Measurements from ENCODE around the gene FCGBP.

Gene FCGBP

GRCh38 chr19:39943586-39943985 is 9.2 kb upstream of the FCGBP start:
- no peak for FAIRE-seq

- no peak for FAIRE-seq
Observed at GRCh38 chr19:39942366-39942730, 7.9 kb upstream of the FCGBP start.

GRCh38 chr19:39941615-39942365 is 7.4 kb upstream of the FCGBP start:
- FAIRE-seq = no peak

- no peak for FAIRE-seq
Observed at GRCh38 chr19:39941151-39941550, 6.7 kb upstream of the FCGBP start.

GRCh38 chr19:39940221-39940833 is 5.9 kb upstream of the FCGBP start:
- FAIRE-seq = no peak

GRCh38 chr19:39939556-39939955 is 5.1 kb upstream of the FCGBP start:
- no peak for FAIRE-seq

- no peak for FAIRE-seq
Observed at GRCh38 chr19:39937787-39938186, 3.4 kb upstream of the FCGBP start.

GRCh38 chr19:39937094-39937720 is 2.8 kb upstream of the FCGBP start:
- no peak for FAIRE-seq

- FAIRE-seq = no peak
Observed at GRCh38 chr19:39936622-39937021, 2.2 kb upstream of the FCGBP start.

GRCh38 chr19:39936020-39936419 is 1.6 kb upstream of the FCGBP start:
- FAIRE-seq = no peak

- no peak for FAIRE-seq
Observed at GRCh38 chr19:39935364-39935661, 879 bp upstream of the FCGBP start.

GRCh38 chr19:39929750-39930149 is 4.7 kb downstream of the FCGBP start:
- FAIRE-seq = no peak

GRCh38 chr19:39928357-39928725 is 6.1 kb downstream of the FCGBP start:
- no peak for FAIRE-seq

- FAIRE-seq = no peak
Observed at GRCh38 chr19:39927524-39928356, 6.7 kb downstream of the FCGBP start.

GRCh38 chr19:39927076-39927475 is 7.4 kb downstream of the FCGBP start:
- no peak for FAIRE-seq

- no peak for FAIRE-seq
Observed at GRCh38 chr19:39926170-39926760, 8.2 kb downstream of the FCGBP start.

GRCh38 chr19:39924952-39925351 is 9.5 kb downstream of the FCGBP start:
- no peak for FAIRE-seq

GRCh38 chr19:39924389-39924788 is 10.0 kb downstream of the FCGBP start:
- FAIRE-seq = no peak

- FAIRE-seq = no peak
Observed at GRCh38 chr19:39923862-39924261, 10.6 kb downstream of the FCGBP start.

GRCh38 chr19:39919976-39920375 is 14.5 kb downstream of the FCGBP start:
- FAIRE-seq = no peak

- no peak for FAIRE-seq
Observed at GRCh38 chr19:39918183-39918651, 16.2 kb downstream of the FCGBP start.

- no peak for FAIRE-seq
Observed at GRCh38 chr19:39917561-39918182, 16.8 kb downstream of the FCGBP start.
